ENCODE results near the gene MBTPS1. TPM values are rescaled to one million over a fixed set of nuclear protein-coding genes. Genes with fewer than 3 reads are reported as not detected.

MBTPS1 gene
- total and polyA plus RNA-seq, 2 experiments from 2014 or later = 61.0 to 69.7 TPM

- H3K36me3 ChIP-seq = peaks cover 5% of the 10 kb centered on the region
- TF ChIP-seq CTCF (IDR thresholded peaks at IDR 0.05; ENCODE audit: low read depth, low read length) = no peak
- H3K9me3 ChIP-seq (ENCODE audit: low read depth) = no peaks in the 10 kb centered on the region
- no peak for DNase-seq (ENCODE audit: low read depth in 1 of 2, low spot score in 1 of 2)
- no peak overlapping the region for H3K27ac ChIP-seq
- no peaks in the 10 kb centered on the region for H3K27me3 ChIP-seq
- no peak overlapping the region for H3K4me3 ChIP-seq
- peaks cover 5% of the 10 kb centered on the region for H3K4me1 ChIP-seq (ENCODE audit: low read depth)
Observed at GRCh38 chr16:84105301-84105815, 11.4 kb downstream of the MBTPS1 start.

GRCh38 chr16:84104231-84104630, 12.5 kb downstream of the MBTPS1 start:
- no peak overlapping the region for H3K4me3 ChIP-seq
- no peaks in the 10 kb centered on the region for H3K4me1 ChIP-seq (ENCODE audit: low read depth)
- TF ChIP-seq CTCF (IDR thresholded peaks at IDR 0.05; ENCODE audit: low read depth, low read length) = no peak
- peaks cover 11% of the 10 kb centered on the region for H3K36me3 ChIP-seq
- no peaks in the 10 kb centered on the region for H3K9me3 ChIP-seq (ENCODE audit: low read depth)
- no peaks in the 10 kb centered on the region for H3K27me3 ChIP-seq
- H3K27ac ChIP-seq = no peak overlapping the region
- DNase-seq (ENCODE audit: low read depth in 1 of 2, low spot score in 1 of 2) = no peak

- H3K4me1 ChIP-seq (ENCODE audit: low read depth) = no peaks in the 10 kb centered on the region
- H3K4me3 ChIP-seq = no peak overlapping the region
- TF ChIP-seq CTCF (IDR thresholded peaks at IDR 0.05; ENCODE audit: low read depth, low read length) = no peak
- no peak for DNase-seq (ENCODE audit: low read depth in 1 of 2, low spot score in 1 of 2)
- no peaks in the 10 kb centered on the region for H3K9me3 ChIP-seq (ENCODE audit: low read depth)
- H3K36me3 ChIP-seq = peaks cover 15% of the 10 kb centered on the region
- H3K27me3 ChIP-seq = no peaks in the 10 kb centered on the region
- no peak overlapping the region for H3K27ac ChIP-seq
Observed at GRCh38 chr16:84103678-84104077, 13.1 kb downstream of the MBTPS1 start.

GRCh38 chr16:84098939-84099338, 17.8 kb downstream of the MBTPS1 start:
- Histone ChIP-seq H3K4me1 (ENCODE audit: low read depth) (no peaks in the 10 kb centered on the region), H3K27me3 (no peaks in the 10 kb centered on the region), H3K27ac (no peak overlapping the region), H3K36me3 (peaks cover 49% of the 10 kb centered on the region), H3K9me3 (ENCODE audit: low read depth) (no peaks in the 10 kb centered on the region), H3K4me3 (no peak overlapping the region)
- no peak for DNase-seq (ENCODE audit: low read depth in 1 of 2, low spot score in 1 of 2)
- no peak for TF ChIP-seq CTCF (IDR thresholded peaks at IDR 0.05; ENCODE audit: low read depth, low read length)

GRCh38 chr16:84096447-84097005, 20.2 kb downstream of the MBTPS1 start:
- no peaks in the 10 kb centered on the region for H3K27me3 ChIP-seq
- no peak for TF ChIP-seq CTCF (IDR thresholded peaks at IDR 0.05; ENCODE audit: low read depth, low read length)
- no peaks in the 10 kb centered on the region for H3K4me1 ChIP-seq (ENCODE audit: low read depth)
- peaks cover 68% of the 10 kb centered on the region for H3K36me3 ChIP-seq
- no peak overlapping the region for H3K4me3 ChIP-seq
- no peaks in the 10 kb centered on the region for H3K9me3 ChIP-seq (ENCODE audit: low read depth)
- no peak overlapping the region for H3K27ac ChIP-seq
- no peak for DNase-seq (ENCODE audit: low read depth in 1 of 2, low spot score in 1 of 2)

All from cardiac muscle cell (in vitro differentiated cells and primary cell).